Activated B cell treated with CpG ODN at 0.5 μM for 24 hours (primary cell): ENCODE results near the gene OPRD1. TPM values are rescaled to one million over a fixed set of nuclear protein-coding genes. Genes with fewer than 3 reads are reported as not detected.

Experiments used
- ATAC-seq: fragments of 200-7000 bp; cut with Tn5 transposase; one replicate; pipeline ENCODE4 v1.10.0; 2021; ENCODE audit warnings: low read depth, mild to moderate bottlenecking, moderate library complexity
- CTCF ChIA-PET: fragments of 350-600 bp; sonication (Branson Sonifier 250); formaldehyde crosslinking; loops from one replicate; lab custom pipeline; 2021; ENCODE audit warnings: antibody characterized with exemption; lab: Charles Lee
- POLR2A ChIA-PET: fragments of 350-600 bp; sonication (Branson Sonifier 250); formaldehyde crosslinking; loops from one replicate; lab custom pipeline; 2021; ENCODE audit warnings: antibody characterized with exemption; lab: Charles Lee
- DNase-seq: peaks from one replicate; pipeline ENCODE4 v3.0.0; 2022
- H3K27ac Mint-ChIP-seq: one replicate; pipeline ENCODE4 v1.8.0; 2020; ENCODE audit warnings: mixed read lengths
- H3K27me3 Mint-ChIP-seq: one replicate; pipeline ENCODE4 v1.8.0; 2021; ENCODE audit warnings: mixed read lengths
- H3K36me3 Mint-ChIP-seq: one replicate; pipeline ENCODE4 v1.8.0; 2021; ENCODE audit warnings: low read depth, mixed read lengths
- H3K4me1 Mint-ChIP-seq: one replicate; pipeline ENCODE4 v1.8.0; 2021; ENCODE audit warnings: mixed read lengths
- H3K4me3 Mint-ChIP-seq: one replicate; pipeline ENCODE4 v1.8.0; 2020; ENCODE audit warnings: mild to moderate bottlenecking, mixed read lengths
- H3K9me3 Mint-ChIP-seq: one replicate; pipeline ENCODE4 v1.8.0; 2020; ENCODE audit warnings: mixed read lengths
- CTCF ChIP-seq: fragments of 200-600 bp; IDR thresholded peaks from one replicate; pipeline ENCODE4 v1.8.0; 2022; ENCODE audit warnings: antibody characterized with exemption, mild to moderate bottlenecking
- intact Hi-C: fragments of 100-400 bp; cut with micrococcal nuclease; formaldehyde crosslinking; loops from one replicate; pipeline ENCODE4 v1.15.1; 2024
- total RNA-seq: library from RNA; stranded (reverse); gene quantifications from 2 replicates; pipeline ENCODE4 v1.2.3, GENCODE V29; 2022

The OPRD1 gene
- total RNA-seq, 1 donor from 2014 or later, result not detected

- ATAC-seq, result peak; percentile 95
- H3K4me1 Mint-ChIP-seq, result peaks cover 10% of the 10 kb centered on the region
- ChIA-PET POLR2A (interaction anchor here (0.5 to 2.4 kb wide), 12 partner anchors 10 to 1049 kb away, joined by 3 to 23 read pairs (median 7); partner anchors contain the start of genes FAM76A, GMEB1, RCC1 and RNU11), CTCF (interaction anchor here (1.4 to 2.1 kb wide), 4 partner anchors 10 to 132 kb away, joined by 5 to 12 read pairs (median 8); partner anchors contain the start of gene TAF12)
- H3K27me3 Mint-ChIP-seq, result no peaks in the 10 kb centered on the region
- intact Hi-C loops, result no loop called here
- H3K27ac Mint-ChIP-seq, result peak overlapping the region; percentile 61
- no peak for TF ChIP-seq CTCF
- peak overlapping the region; percentile 87 for H3K4me3 Mint-ChIP-seq
- peak; percentile 62 for DNase-seq
- peaks cover 6% of the 10 kb centered on the region for H3K36me3 Mint-ChIP-seq
- H3K9me3 Mint-ChIP-seq, result no peaks in the 10 kb centered on the region
Measured at GRCh38 chr1:28775121-28775942, 36.6 kb upstream of the OPRD1 start.

- no peak for DNase-seq
Measured at GRCh38 chr1:28776341-28776740, 35.6 kb upstream of the OPRD1 start.

GRCh38 chr1:28778021-28778420 is 33.9 kb upstream of the OPRD1 start:
- intact Hi-C loops, result no loop called here
- ATAC-seq (no peak), DNase-seq (no peak)
- H3K4me3 Mint-ChIP-seq, result no peak overlapping the region
- no peaks in the 10 kb centered on the region for H3K9me3 Mint-ChIP-seq
- CTCF ChIA-PET, result no interaction called here
- POLR2A ChIA-PET, result interaction anchor here (0.5 to 0.6 kb wide), 3 partner anchors 31 to 193 kb away, joined by 3 to 8 read pairs (median 6); no protein-coding TSS in a partner anchor
- peaks cover 10% of the 10 kb centered on the region for H3K4me1 Mint-ChIP-seq
- no peaks in the 10 kb centered on the region for H3K36me3 Mint-ChIP-seq
- no peak overlapping the region for H3K27ac Mint-ChIP-seq
- no peaks in the 10 kb centered on the region for H3K27me3 Mint-ChIP-seq
- TF ChIP-seq CTCF, result no peak

More at GRCh38 chr1:28776341-28776740, 35.6 kb upstream of the OPRD1 start:
- Mint-ChIP-seq H3K27ac (no peak overlapping the region), H3K27me3 (no peaks in the 10 kb centered on the region), H3K9me3 (no peaks in the 10 kb centered on the region), H3K4me3 (no peak overlapping the region), H3K4me1 (peaks cover 10% of the 10 kb centered on the region), H3K36me3 (peaks cover 2% of the 10 kb centered on the region)
- CTCF ChIA-PET, result interaction anchor here (1.4 to 2.1 kb wide), 3 partner anchors 9 to 102 kb away, joined by 5 to 12 read pairs (median 8); no protein-coding TSS in a partner anchor
- intact Hi-C loops, result no loop called here
- no peak for ATAC-seq
- POLR2A ChIA-PET, result interaction anchor here (0.5 to 2.4 kb wide), 3 partner anchors 22 to 133 kb away, joined by 3 to 15 read pairs (median 12); partner anchors contain the start of genes GMEB1 and TAF12
- no peak for TF ChIP-seq CTCF

GRCh38 chr1:28779751-28780408 is 32.1 kb upstream of the OPRD1 start:
- no peaks in the 10 kb centered on the region for H3K27me3 Mint-ChIP-seq
- CTCF ChIA-PET, result interaction anchor here (1.1 kb wide), 1 partner anchor 98 kb away, joined by 3 read pairs; no protein-coding TSS in a partner anchor
- no peaks in the 10 kb centered on the region for H3K9me3 Mint-ChIP-seq
- POLR2A ChIA-PET, result interaction anchor here (0.6 kb wide), 1 partner anchor 201 kb away, joined by 10 read pairs; no protein-coding TSS in a partner anchor
- DNase-seq (no peak), ATAC-seq (no peak)
- H3K27ac Mint-ChIP-seq, result no peak overlapping the region
- intact Hi-C loops, result no loop called here
- no peak overlapping the region for H3K4me3 Mint-ChIP-seq
- no peak for TF ChIP-seq CTCF
- H3K4me1 Mint-ChIP-seq, result peaks cover 8% of the 10 kb centered on the region
- H3K36me3 Mint-ChIP-seq, result no peaks in the 10 kb centered on the region
